Germinal center (tissue), 1 donor: ENCODE measurements around the gene LRCH4.
A peak's percentile ranks its signal among the peaks of the same experiment; 100 is the strongest.

Source experiments
- DNase-seq: peaks from one replicate; pipeline ENCODE4 v3.0.0; 2012; ENCODE audit warnings: mixed read lengths, low spot score

LRCH4 gene

GRCh38 chr7:100604976-100605911 lies 19.3 kb upstream of the LRCH4 start:
- no peak for DNase-seq

GRCh38 chr7:100604028-100604975 lies 18.4 kb upstream of the LRCH4 start:
- peak; percentile 93 for DNase-seq

GRCh38 chr7:100603726-100604027 lies 17.7 kb upstream of the LRCH4 start:
- no peak for DNase-seq

- DNase-seq: no peak
These were observed 17.2 kb upstream of the LRCH4 start for GRCh38 chr7:100602889-100603725.

- DNase-seq: no peak
These were observed 14.8 kb upstream of the LRCH4 start for GRCh38 chr7:100600730-100601038.

GRCh38 chr7:100599911-100600729 lies 14.2 kb upstream of the LRCH4 start:
- no peak for DNase-seq

GRCh38 chr7:100598425-100598824 lies 12.5 kb upstream of the LRCH4 start:
- no peak for DNase-seq

- DNase-seq: no peak
These were observed 9.3 kb upstream of the LRCH4 start for GRCh38 chr7:100595188-100595587.

- no peak for DNase-seq
These were observed 5.7 kb upstream of the LRCH4 start for GRCh38 chr7:100591596-100591995.

GRCh38 chr7:100590077-100590737 lies 4.3 kb upstream of the LRCH4 start:
- DNase-seq: no peak

GRCh38 chr7:100589341-100589947 lies 3.5 kb upstream of the LRCH4 start:
- DNase-seq: no peak

GRCh38 chr7:100588438-100588837 lies 2.5 kb upstream of the LRCH4 start:
- DNase-seq: no peak

GRCh38 chr7:100586266-100587025 lies 517 bp upstream of the LRCH4 start, which contains the start of gene FBXO24:
TSS of gene FBXO24 (plus strand) at chr7:100586328. CDS start at chr7:100586626, 298 bp downstream.
- DNase-seq: peak; percentile 100

- DNase-seq: no peak
These were observed 1.0 kb downstream of the LRCH4 start for GRCh38 chr7:100584683-100585510.

GRCh38 chr7:100584054-100584682 lies 1.8 kb downstream of the LRCH4 start:
- peak; percentile 37 for DNase-seq

GRCh38 chr7:100583132-100584053 lies 2.5 kb downstream of the LRCH4 start:
- DNase-seq: peak; percentile 70

- DNase-seq: no peak
These were observed 3.3 kb downstream of the LRCH4 start for GRCh38 chr7:100582650-100583049.
